Measurements from ENCODE around the gene COL16A1.

Gene COL16A1

DNA sequence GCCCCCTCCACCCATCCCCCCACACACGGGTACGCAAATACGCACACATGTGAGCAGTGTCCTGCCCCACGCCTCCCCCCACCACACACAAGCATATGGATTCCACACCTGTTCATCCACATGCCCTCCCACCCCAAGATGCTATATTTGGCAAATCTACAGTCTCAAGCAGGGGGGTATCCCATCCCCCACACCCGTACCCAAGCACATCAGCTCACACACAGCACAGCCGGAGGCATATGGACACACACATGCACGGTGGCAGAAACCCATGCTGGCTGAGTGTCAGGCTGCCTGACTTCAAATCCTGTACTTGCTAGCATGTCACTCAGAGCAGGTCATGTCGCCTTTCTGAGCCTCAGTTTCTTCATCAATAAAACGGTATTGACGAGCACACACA, 10.6 kb downstream of the COL16A1 start:
- H3K4me3 ChIP-seq (ENCODE audit: low read depth, low read length): no peak overlapping the region
- TF ChIP-seq, protein P1, sequence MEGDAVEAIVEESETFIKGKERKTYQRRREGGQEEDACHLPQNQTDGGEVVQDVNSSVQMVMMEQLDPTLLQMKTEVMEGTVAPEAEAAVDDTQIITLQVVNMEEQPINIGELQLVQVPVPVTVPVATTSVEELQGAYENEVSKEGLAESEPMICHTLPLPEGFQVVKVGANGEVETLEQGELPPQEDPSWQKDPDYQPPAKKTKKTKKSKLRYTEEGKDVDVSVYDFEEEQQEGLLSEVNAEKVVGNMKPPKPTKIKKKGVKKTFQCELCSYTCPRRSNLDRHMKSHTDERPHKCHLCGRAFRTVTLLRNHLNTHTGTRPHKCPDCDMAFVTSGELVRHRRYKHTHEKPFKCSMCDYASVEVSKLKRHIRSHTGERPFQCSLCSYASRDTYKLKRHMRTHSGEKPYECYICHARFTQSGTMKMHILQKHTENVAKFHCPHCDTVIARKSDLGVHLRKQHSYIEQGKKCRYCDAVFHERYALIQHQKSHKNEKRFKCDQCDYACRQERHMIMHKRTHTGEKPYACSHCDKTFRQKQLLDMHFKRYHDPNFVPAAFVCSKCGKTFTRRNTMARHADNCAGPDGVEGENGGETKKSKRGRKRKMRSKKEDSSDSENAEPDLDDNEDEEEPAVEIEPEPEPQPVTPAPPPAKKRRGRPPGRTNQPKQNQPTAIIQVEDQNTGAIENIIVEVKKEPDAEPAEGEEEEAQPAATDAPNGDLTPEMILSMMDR (IDR thresholded peaks at IDR 0.05; ENCODE audit: low read depth, low read length, missing control alignments): no peak
- no peak for DNase-seq (ENCODE audit: low read depth)

DNA sequence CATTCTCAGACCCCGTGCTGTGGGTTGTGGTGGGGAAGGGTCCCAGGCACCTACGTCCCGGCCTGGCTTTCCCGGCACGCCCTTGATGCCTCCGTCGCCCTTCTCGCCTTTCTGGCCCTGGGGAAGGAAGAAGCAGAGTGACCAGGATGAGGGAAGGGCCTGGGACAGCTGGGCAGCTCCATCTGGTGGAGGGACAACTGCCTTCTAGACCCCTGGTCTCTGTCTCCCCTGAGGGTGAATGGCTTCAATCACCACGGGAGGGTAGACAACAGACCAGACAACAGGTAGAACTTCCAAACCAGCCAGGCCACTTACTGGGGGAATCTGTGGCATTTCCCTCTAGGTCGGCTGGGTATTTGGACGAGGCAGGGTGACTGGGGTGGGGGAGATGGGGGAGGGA, 11.9 kb downstream of the COL16A1 start:
- TF ChIP-seq, protein P1 (IDR thresholded peaks at IDR 0.05; ENCODE audit: low read depth, low read length, missing control alignments): no peak
- H3K4me3 ChIP-seq (ENCODE audit: low read depth, low read length): no peak overlapping the region
- no peak for DNase-seq (ENCODE audit: low read depth)

DNA sequence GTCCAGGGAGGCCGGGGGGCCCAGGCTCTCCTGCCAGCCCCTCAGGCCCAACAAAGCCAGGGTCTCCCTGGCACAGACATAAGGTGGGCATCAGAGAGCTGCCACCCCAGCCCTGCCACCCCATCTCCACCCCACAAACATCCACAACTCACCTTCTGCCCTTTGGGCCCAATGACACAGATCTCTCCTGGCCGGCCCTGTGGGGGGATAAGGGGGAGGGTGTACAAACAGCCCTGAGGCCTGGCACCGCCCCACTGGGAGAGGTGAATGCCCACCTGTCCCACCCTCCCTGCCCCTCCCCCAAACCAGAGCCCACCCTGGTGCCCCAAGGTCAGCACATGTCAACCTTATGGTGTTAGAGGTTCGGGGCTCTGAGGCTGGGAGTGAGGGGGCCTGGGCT, 12.4 kb downstream of the COL16A1 start:
- no peak overlapping the region for H3K4me3 ChIP-seq (ENCODE audit: low read depth, low read length)
- TF ChIP-seq, protein P1 (IDR thresholded peaks at IDR 0.05; ENCODE audit: low read depth, low read length, missing control alignments): no peak
- DNase-seq (ENCODE audit: low read depth): no peak

DNA sequence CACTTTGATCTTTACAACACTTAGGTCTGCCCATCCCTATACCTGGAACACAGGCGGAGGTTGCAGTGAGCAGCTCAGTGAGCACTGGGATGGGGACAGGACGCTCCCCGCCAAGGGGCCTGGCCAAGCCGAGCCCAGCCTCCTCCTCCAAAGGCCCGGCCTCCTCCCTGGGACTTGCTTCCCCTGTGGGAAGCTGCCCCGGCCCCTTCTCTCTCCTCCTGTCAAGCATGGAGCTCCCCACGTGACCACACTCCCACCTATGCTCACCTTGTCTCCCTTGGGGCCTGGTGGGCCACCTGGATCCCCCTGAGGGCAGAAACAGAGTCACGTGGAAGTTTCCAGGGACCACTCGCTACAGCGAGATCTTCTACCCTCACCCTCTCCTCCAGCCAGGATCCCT, 12.9 kb downstream of the COL16A1 start:
- no peak overlapping the region for H3K4me3 ChIP-seq (ENCODE audit: low read depth, low read length)
- TF ChIP-seq, protein P1 (IDR thresholded peaks at IDR 0.05; ENCODE audit: low read depth, low read length, missing control alignments): no peak
- no peak for DNase-seq (ENCODE audit: low read depth)

DNA sequence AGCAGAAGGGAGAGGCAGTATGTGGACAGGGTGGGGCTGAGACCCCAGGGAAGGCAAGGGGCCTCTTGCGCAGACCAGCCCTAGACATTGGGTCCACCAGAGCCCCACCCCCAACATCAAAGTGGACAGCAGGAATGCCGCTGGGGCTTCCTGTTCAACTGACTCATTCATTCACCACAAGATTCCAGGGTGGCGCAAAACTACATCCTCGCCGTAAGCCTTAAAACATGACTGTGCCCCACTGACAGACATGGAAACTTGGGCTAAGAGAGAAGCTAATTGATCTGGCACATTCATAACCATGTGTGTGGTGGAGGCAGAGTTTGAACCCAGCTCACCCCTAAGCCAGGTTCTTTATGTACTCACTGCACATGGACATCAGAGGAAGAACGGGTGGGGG, 14.0 kb downstream of the COL16A1 start:
- no peak for DNase-seq (ENCODE audit: low read depth)
- TF ChIP-seq, protein P1 (IDR thresholded peaks at IDR 0.05; ENCODE audit: low read depth, low read length, missing control alignments): no peak
- H3K4me3 ChIP-seq (ENCODE audit: low read depth, low read length): no peak overlapping the region

DNA sequence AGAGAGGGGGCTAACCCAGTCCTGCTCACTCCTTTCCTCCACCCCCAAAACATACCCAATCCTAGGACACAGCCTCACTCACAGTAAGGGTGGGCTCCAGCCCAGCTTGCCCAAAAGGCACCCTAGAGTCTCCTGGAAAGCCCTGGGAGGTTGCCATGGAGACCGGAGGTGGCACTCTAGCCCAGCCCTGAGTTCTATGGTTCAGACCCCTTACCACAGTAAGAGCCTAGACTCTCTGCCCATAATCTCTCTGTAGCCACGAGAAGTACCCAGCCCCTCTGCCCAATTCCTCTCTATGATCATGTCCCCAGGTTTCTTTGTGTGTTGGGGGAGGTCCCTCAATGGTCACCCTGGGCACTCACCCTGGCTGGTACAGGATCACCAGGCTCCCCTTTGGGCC, 14.4 kb downstream of the COL16A1 start:
- H3K4me3 ChIP-seq (ENCODE audit: low read depth, low read length): no peak overlapping the region
- no peak for DNase-seq (ENCODE audit: low read depth)
- TF ChIP-seq, protein P1 (IDR thresholded peaks at IDR 0.05; ENCODE audit: low read depth, low read length, missing control alignments): no peak

DNA sequence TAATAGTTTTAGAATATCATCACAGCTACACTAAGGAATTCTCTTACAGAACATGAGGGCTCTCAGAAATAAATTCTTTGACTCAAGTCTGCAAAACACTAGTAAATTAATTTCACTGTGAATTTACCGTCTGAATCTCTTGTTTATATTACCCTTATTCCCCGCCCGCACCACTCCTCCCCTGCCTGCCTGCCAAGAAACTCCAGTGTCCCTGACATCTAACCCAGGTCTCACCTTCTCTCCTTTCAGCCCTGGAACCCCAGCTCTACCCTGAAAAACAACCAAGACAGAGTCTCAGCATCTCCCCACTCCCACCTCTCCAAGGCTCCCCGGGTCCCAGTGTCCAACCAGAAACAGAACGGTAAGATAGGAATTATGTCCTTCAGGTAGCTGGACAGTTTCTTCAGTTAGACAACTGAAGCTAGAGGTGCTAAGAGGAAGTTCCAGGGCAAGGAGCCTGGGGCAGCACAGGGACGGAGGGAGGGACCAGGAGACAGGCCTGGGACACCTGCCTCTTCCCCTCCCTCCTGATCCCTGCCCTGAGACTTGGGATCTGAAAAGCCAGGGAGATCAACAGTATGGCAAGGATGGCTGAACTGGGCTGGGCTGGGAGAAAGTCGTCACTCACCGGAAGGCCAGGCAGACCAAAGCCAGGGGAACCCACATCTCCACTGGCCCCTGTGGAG, 15.4 kb downstream of the COL16A1 start:
- TF ChIP-seq, protein P1 (IDR thresholded peaks at IDR 0.05; ENCODE audit: low read depth, low read length, missing control alignments): no peak
- no peak overlapping the region for H3K4me3 ChIP-seq (ENCODE audit: low read depth, low read length)
- DNase-seq (ENCODE audit: low read depth): no peak
